Bronchial epithelial cell (primary cell): ENCODE data around the gene LARGE2. TPM values are rescaled to one million over a fixed set of nuclear protein-coding genes. Genes with fewer than 3 reads are reported as not detected.

ENCODE experiments used
- DNase-seq: peaks from one replicate; pipeline ENCODE4 v3.0.0-alpha.2; 2010; ENCODE audit warnings: low read depth
- FAIRE-seq: peaks from 2 replicates; lab custom pipeline; 2011; peaks lifted over from hg19 to GRCh38; lab: Jason Lieb, UNC
- H3K27me3 ChIP-seq: 2 replicates; pipeline ENCODE4 v1.5.1; 2011; ENCODE audit warnings: low read length; ENCODE audit not compliant: control insufficient read depth, insufficient read depth
- H3K36me3 ChIP-seq: 2 replicates; pipeline ENCODE4 v1.5.1; 2011; ENCODE audit warnings: low read length; ENCODE audit not compliant: control insufficient read depth, insufficient read depth
- H3K4me3 ChIP-seq: 2 replicates; pipeline ENCODE4 v1.5.1; 2011; ENCODE audit warnings: mild to moderate bottlenecking, low read depth, low read length, control low read depth
- total RNA-seq: library from RNA; depleted of rRNA; stranded (reverse); fragments of >200 nt; gene quantifications from 2 replicates; pipeline ENCODE4 v1.2.1, GENCODE V29; 2014
- TF ChIP-seq, protein P1 (sequence below): IDR thresholded peaks from 2 replicates; pipeline ENCODE4 v1.5.1; 2011; ENCODE audit warnings: mild to moderate bottlenecking, moderate library complexity, low read length, control low read depth, inconsistent platforms; ENCODE audit not compliant: insufficient read depth, severe bottlenecking

The LARGE2 gene
- total RNA-seq, 1 donor from 2014 or later, result 4.5 TPM

DNA sequence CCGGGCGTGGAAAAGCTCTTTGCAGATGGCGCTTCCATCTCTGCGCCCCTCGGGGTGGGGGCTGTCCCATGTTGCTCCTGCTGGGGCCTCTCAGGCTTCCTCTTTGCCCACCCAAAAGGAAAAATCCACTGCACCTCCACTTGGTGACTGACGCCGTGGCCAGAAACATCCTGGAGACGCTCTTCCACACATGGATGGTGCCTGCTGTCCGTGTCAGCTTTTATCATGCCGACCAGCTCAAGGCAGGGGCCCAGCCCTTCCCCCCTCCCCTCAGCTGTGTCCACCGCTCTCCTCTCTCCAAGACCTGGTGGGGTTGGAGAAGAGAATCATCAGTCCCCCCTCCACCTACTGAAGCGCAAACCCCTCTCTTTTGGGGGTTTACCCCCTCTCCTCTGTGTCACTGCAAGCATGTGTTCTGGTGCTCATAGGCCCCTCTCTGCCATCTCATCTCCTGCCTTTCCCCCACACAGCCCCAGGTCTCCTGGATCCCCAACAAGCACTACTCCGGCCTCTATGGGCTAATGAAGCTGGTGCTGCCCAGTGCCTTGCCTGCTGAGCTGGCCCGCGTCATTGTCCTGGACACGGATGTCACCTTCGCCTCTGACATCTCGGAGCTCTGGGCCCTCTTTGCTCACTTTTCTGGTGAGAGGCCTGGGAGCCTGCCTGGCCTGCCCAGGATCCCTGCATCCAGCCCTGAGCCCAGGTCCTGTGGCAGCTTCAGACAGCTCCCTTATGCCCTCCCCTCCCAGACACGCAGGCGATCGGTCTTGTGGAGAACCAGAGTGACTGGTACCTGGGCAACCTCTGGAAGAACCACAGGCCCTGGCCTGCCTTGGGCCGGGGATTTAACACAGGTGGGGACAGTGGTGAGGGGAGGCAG, 1.8 kb downstream of the LARGE2 start:
- no peak overlapping the region for H3K4me3 ChIP-seq
- H3K27me3 ChIP-seq, result no peaks in the 10 kb centered on the region
- TF ChIP-seq, protein P1, sequence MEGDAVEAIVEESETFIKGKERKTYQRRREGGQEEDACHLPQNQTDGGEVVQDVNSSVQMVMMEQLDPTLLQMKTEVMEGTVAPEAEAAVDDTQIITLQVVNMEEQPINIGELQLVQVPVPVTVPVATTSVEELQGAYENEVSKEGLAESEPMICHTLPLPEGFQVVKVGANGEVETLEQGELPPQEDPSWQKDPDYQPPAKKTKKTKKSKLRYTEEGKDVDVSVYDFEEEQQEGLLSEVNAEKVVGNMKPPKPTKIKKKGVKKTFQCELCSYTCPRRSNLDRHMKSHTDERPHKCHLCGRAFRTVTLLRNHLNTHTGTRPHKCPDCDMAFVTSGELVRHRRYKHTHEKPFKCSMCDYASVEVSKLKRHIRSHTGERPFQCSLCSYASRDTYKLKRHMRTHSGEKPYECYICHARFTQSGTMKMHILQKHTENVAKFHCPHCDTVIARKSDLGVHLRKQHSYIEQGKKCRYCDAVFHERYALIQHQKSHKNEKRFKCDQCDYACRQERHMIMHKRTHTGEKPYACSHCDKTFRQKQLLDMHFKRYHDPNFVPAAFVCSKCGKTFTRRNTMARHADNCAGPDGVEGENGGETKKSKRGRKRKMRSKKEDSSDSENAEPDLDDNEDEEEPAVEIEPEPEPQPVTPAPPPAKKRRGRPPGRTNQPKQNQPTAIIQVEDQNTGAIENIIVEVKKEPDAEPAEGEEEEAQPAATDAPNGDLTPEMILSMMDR, result no peak
- H3K36me3 ChIP-seq, result no peaks in the 10 kb centered on the region
- no peak for FAIRE-seq
- no peak for DNase-seq

GRCh38 chr11:45924927-45925326, 2.5 kb downstream of the LARGE2 start:
- TF ChIP-seq, protein P1, result no peak
- no peak for DNase-seq
- Histone ChIP-seq H3K27me3 (no peaks in the 10 kb centered on the region), H3K36me3 (no peaks in the 10 kb centered on the region), H3K4me3 (no peak overlapping the region)
- FAIRE-seq, result no peak

GRCh38 chr11:45925550-45925949, 3.1 kb downstream of the LARGE2 start:
- no peaks in the 10 kb centered on the region for H3K36me3 ChIP-seq
- DNase-seq (no peak), FAIRE-seq (no peak)
- no peaks in the 10 kb centered on the region for H3K27me3 ChIP-seq
- TF ChIP-seq, protein P1, result no peak
- H3K4me3 ChIP-seq, result no peak overlapping the region

- DNase-seq (no peak), FAIRE-seq (no peak)
- TF ChIP-seq, protein P1, result no peak
Measured at GRCh38 chr11:45926001-45926401, 3.5 kb downstream of the LARGE2 start.

GRCh38 chr11:45926536-45927331, 4.3 kb downstream of the LARGE2 start:
- no peak for FAIRE-seq
- no peaks in the 10 kb centered on the region for H3K27me3 ChIP-seq
- TF ChIP-seq, protein P1, result no peak
- DNase-seq, result no peak
- no peaks in the 10 kb centered on the region for H3K36me3 ChIP-seq
- no peak overlapping the region for H3K4me3 ChIP-seq

More at GRCh38 chr11:45926001-45926401, 3.5 kb downstream of the LARGE2 start:
- no peak overlapping the region for H3K4me3 ChIP-seq
- H3K36me3 ChIP-seq, result no peaks in the 10 kb centered on the region
- no peaks in the 10 kb centered on the region for H3K27me3 ChIP-seq
